CD4-positive, alpha-beta T cell treated with Interleukin-6 for 4 hours (primary cell): Measurements from ENCODE around the gene SCN8A.

Source experiments
- DNase-seq: peaks from one replicate; pipeline ENCODE4 v3.0.0-alpha.2; 2020; ENCODE audit warnings: mixed read lengths

Gene SCN8A

DNA sequence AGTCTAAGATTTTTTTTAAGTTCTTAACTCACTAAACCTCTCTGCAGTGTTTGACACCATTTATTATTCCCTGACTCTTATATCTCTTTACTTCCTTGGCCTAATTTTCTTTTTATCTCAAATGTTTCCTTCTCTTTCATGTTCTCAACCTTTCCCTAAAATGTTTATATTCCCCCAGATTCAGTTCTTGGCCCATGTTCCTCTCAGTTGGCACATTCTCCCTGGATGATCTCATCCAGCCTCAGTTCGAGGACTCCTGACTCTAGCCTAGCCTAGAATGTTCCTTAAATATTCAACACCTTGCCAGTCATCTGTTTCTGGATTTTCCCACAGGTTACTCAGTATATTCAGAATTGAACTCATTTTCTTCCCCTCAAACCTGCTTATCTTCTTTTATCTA lies 81.3 kb downstream of the SCN8A start:
- no peak for DNase-seq

GRCh38 chr12:51675071-51675803 lies 84.2 kb downstream of the SCN8A start:
- no peak for DNase-seq

DNA sequence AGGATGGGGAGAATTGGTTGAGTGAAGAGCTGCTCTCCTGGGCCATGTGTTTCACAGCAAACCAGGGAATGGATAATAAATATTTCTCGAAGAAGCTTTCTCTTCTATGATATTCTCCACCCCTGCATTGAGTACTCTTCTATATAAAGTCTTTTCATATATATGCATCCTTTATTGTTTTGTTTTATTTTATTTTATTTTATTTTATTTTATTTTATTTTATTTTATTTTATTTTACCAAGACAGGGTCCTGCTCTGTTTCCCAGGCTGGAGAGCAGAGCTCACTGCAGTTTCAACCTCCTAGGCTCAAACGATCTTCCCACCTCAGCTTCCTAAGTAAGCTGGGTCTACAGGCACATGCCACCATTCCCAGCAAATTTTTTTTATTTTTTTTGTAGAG lies 85.8 kb downstream of the SCN8A start:
- DNase-seq, result no peak

- no peak for DNase-seq
These were observed 86.4 kb downstream of the SCN8A start for GRCh38 chr12:51677284-51677968.

DNA sequence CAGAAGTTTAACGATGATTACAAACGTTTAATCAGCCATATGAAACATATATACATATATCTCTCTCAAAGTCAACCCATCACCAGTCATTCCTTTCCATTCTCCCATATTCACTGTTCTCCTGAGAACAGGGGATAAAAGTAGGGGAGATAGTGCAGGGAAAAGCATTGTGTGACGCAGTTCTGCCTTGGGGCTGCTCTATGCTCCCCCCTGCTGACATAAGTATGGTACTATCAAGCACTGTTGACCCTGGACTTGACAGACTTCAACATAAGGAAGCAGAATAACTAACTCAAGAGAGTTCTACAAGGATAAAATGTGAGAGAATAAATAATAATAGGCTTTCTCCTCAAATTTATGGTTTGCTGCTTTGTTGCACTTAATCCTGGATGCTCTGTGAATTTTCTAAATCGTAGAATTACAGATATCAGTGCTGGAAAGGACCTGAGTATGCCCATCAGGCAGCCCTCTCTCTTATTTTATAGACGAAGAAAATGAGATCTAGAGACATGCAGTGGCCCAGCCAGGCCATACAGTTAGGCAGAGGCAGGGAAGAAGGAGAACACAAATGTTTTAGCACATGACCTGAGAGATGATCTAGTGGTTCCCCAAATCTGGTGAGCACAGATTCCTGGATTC lies 87.2 kb downstream of the SCN8A start:
- DNase-seq, result peak; percentile 9

- no peak for DNase-seq
These were observed 91.9 kb downstream of the SCN8A start for GRCh38 chr12:51682981-51683380.

DNA sequence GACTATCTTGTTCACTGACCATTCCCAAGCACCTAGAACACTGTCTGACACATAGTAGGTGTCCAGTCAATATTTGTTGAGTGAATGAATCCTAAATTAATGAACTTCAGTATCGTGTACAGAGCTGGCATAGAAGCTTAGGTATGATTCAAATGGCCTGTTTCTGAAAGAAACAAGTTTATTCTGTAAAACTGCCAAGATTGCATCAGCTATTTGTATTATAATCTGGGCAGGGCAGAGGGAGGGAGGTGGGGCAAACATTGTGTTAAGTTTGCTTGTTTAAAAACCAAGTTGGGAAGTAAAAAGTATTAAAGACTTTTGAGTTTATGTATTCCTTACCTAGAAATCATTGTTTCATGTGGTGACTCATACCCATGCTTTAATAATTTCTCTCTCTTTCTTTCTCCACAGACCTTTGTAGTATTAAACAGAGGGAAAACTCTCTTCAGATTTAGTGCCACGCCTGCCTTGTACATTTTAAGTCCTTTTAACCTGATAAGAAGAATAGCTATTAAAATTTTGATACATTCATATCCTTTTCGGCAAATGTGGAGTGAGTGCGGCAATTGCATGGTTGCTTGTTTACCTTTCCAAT lies 92.8 kb downstream of the SCN8A start:
- DNase-seq, result no peak

DNA sequence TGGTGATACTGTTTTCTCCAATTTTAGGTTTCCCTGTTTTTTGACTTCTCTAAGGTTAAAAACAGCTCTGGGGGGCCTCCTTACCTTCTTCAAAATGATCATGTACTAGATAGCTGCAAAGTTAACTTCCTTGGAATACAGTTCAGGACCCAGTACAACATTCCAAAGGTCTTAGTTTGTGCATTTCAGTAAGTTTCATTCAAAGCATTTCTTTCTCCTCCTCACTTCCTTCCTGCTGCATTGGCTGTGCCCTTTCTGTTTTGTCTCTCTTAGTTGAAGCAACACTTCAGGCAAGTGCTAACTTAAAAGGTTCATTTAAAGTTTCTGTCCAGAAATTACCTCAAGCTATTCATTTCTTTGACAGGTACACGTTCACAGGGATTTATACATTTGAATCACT lies 95.7 kb downstream of the SCN8A start:
- no peak for DNase-seq

DNA sequence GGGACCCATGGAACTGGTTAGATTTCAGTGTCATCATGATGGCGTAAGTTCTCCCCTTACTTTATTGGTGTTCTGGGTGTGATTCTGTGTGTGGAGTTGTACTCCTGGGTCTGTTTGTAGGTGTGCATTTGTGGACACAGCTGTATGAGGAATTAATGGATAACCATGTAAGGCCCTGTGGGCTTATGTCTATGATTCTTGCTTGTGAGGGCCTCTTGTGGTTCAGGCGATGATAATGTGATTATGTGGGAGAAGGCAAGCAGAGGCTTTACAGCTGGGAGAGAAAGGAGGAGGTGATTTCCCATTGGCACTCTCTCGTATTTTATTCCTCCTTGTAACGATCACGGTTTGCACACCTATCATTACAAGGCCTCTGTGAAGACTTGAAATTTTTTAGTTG lies 96.1 kb downstream of the SCN8A start:
- DNase-seq, result no peak

DNA sequence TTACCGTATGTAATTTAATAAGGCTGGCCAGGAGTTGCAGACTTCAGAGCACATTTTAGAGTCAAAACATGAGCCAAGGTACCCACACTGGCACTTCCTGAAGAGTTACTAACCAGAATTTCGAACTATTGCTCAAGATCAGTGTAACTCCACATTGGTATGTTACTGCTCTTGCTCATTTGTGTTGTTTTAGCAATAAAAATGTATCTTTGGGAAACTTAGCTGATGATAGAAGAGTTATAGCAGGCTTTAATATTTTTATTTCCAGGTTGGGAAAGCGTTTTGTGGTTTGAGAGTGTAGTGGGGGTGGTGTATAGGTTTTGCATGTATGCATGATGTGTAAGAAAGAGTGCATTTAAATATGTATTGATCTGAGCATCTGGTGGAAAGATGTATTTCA lies 96.6 kb downstream of the SCN8A start:
- DNase-seq, result no peak

GRCh38 chr12:51689983-51690382 lies 99.0 kb downstream of the SCN8A start:
- no peak for DNase-seq

DNA sequence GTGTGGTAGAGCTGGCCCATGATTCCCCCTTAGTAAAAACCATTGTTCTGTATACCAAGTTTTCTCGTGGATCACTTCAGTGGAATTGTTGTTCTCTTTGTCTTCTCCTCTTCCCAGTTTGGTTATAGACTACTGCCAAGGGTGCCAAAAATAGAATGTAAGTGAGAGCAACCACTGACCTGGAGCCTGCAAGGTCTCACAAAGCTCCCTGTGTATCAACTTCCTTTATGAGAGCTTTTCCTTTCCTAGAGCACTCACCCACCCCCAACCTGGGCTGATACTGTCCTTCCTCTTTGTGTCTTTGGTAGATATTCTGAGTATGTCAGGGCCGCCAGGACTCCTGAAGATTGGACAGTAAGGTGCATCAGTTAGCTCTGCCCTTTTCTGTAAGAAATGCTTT lies 101.0 kb downstream of the SCN8A start:
- no peak for DNase-seq

- no peak for DNase-seq
These were observed 102.5 kb downstream of the SCN8A start for GRCh38 chr12:51693569-51693968.

DNA sequence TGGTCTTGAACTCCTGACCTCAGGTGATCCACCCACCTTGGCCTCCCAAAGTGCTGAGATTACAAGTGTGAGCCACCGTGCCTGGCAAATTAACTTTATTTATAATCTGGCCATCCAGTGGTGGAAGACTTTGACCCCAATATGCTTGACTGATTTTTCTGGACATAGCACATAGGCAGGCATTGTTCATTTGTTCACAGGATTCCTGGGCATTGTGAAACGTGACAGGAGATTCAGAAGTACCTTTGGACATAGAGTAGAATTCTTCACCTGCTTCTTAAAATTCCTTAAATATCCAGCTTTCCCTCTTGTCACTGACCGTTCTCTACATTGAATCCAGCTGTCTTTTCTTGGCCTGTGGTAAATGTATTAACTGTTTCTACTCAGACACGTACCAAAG lies 103.1 kb downstream of the SCN8A start:
- no peak for DNase-seq

DNA sequence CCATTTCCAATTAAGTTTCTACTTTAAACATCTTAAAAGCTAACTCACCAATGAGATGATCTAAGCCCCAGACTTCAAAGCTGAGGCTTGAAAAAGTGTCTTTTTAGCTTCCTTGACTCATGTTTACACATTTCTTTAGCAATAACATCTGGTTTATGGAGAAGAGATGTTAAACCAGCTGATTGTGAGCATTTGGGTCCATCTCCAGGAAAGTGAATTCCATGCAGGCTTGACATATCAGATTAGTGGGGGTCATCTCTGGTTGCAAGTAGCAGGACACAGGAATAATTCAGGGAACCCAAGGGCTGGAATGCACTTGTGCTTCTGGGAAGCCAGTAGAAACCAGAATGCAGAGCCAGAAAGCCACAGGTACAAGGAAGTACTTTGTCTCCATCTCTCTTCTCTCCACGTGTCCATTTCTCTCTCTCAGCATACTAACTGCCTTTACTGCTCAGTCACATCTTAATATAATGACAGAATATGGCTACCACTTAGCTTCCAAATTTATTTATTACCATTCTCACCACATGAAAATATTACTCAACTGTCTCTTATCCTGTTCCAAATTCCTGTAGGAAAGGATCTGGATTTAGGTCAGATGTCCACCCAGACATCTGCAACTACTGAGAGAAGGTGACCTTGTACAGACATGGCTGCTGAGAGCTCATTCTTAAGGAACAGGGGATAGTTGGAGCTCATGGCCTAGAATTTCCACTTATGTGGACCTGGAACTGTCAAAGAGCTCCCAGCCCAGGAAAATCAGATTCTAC lies 104.4 kb downstream of the SCN8A start:
- no peak for DNase-seq

- no peak for DNase-seq
These were observed 108.2 kb downstream of the SCN8A start for GRCh38 chr12:51699219-51699618.

DNA sequence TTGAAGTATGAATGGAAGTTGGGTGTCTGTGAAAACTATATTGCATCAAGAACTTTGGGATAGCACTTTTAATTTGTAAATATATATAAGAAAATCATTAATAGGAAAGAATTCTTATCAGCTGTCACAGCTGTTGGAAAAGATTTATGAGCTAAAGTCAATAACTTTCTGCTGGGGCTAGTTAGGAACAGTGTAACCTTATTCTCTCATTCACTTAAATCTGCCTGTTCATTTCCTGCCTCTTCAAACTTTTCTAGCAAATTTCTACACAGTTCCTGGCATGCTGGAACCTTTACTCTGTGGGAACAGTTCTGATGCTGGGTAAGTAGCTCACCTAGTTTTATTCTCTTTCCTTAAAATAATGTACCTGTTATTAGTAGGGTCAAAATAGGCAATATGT lies 109.9 kb downstream of the SCN8A start:
- no peak for DNase-seq

GRCh38 chr12:51702587-51702986 lies 111.6 kb downstream of the SCN8A start:
- DNase-seq, result no peak

DNA sequence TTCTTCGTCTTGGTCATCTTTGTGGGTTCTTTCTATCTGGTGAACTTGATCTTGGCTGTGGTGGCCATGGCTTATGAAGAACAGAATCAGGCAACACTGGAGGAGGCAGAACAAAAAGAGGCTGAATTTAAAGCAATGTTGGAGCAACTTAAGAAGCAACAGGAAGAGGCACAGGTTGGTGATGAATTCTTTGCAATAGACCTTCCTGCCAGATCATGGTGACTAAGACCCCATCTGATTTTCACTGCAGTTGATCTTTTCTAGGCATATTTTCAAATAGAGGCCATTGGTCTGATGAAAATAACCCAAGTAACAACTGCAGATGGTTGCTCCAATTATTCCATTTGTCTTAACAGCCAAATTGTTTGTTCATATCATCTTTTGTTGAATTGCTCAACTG lies 114.4 kb downstream of the SCN8A start:
- no peak for DNase-seq

- DNase-seq, result no peak
These were observed 115.2 kb downstream of the SCN8A start for GRCh38 chr12:51706206-51706605.

- no peak for DNase-seq
These were observed 123.6 kb downstream of the SCN8A start for GRCh38 chr12:51714666-51715065.

DNA sequence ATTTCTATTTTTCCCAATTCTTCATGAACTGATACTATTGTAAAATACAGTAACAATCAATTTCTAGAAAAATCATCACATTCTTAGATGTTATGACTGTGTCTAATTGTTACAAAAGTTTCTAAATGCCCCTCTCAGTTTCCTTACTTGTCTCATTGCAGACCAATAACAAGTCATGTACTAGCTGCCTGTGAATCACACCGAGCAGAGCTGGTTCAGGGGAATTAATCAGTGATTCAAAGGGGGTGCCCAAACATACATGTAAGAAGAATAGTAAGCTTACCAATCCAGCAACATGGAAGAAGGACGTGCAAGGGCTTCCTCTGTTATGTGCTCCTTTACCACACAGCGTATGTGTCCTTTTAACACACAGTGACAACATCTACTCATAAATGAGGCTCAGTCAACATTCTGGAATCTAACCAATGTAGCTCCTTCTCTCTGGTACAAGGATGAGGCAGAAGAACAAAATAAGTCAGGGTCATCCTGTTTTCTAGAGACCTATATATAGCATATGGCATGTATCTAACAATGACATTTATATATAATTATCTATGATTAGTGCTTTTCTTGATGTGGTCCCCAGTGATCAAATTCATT lies 126.4 kb downstream of the SCN8A start:
- no peak for DNase-seq
